Breast epithelium (tissue), 3 donors: ENCODE results near the gene TEC.

Experiments
- POLR2A ChIP-seq: fragments of 450-650 bp; IDR thresholded peaks from one replicate; pipeline ENCODE4 v1.6.1; 2016; ENCODE audit warnings: antibody characterized with exemption, mild to moderate bottlenecking, moderate library complexity
- TF ChIP-seq, protein P1 (sequence below), 3 donors: fragments of 450-650 bp; IDR thresholded peaks; one replicate each; pipeline ENCODE4 v1.5.1; 2016 to 2017; ENCODE audit warnings: antibody characterized with exemption in 3 of 3, mild to moderate bottlenecking in 3 of 3, moderate library complexity in 3 of 3

GRCh38 chr4:48108309-48109073, 161.1 kb downstream of the TEC start:
- TF ChIP-seq, protein P1, sequence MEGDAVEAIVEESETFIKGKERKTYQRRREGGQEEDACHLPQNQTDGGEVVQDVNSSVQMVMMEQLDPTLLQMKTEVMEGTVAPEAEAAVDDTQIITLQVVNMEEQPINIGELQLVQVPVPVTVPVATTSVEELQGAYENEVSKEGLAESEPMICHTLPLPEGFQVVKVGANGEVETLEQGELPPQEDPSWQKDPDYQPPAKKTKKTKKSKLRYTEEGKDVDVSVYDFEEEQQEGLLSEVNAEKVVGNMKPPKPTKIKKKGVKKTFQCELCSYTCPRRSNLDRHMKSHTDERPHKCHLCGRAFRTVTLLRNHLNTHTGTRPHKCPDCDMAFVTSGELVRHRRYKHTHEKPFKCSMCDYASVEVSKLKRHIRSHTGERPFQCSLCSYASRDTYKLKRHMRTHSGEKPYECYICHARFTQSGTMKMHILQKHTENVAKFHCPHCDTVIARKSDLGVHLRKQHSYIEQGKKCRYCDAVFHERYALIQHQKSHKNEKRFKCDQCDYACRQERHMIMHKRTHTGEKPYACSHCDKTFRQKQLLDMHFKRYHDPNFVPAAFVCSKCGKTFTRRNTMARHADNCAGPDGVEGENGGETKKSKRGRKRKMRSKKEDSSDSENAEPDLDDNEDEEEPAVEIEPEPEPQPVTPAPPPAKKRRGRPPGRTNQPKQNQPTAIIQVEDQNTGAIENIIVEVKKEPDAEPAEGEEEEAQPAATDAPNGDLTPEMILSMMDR (IDR thresholded peaks at IDR 0.05), result no peak
- TF ChIP-seq POLR2A, result no peak
